HepG2 (cell line): ENCODE measurements around the gene APH1B. TPM values are rescaled to one million over a fixed set of nuclear protein-coding genes. Genes with fewer than 3 reads are reported as not detected.

Experiments used
- DMTF1 ChIP-seq: sonication (generic); formaldehyde crosslinking; IDR thresholded peaks from 2 replicates; pipeline ENCODE4 v1.4.0; 2020; ENCODE audit warnings: mild to moderate bottlenecking, missing genetic modification reagents
- NFE2L1 ChIP-seq: sonication (generic); formaldehyde crosslinking; IDR thresholded peaks from 2 replicates; pipeline ENCODE4 v1.4.0; 2020; ENCODE audit warnings: missing genetic modification reagents, mild to moderate bottlenecking, borderline replicate concordance
- NFYC ChIP-seq: IDR thresholded peaks from 2 replicates; pipeline ENCODE4 v1.6.1; 2016; ENCODE audit warnings: missing genetic modification reagents, missing compliant biosample characterization
- PAX8 ChIP-seq: sonication (generic); formaldehyde crosslinking; IDR thresholded peaks from 2 replicates; pipeline ENCODE4 v1.8.0; 2022; ENCODE audit warnings: mild to moderate bottlenecking, missing genetic modification reagents, borderline replicate concordance
- PHF20 ChIP-seq: sonication (generic); formaldehyde crosslinking; IDR thresholded peaks from 2 replicates; pipeline ENCODE4 v1.5.0; 2020; ENCODE audit warnings: mild to moderate bottlenecking, missing genetic modification reagents
- SCMH1 ChIP-seq: sonication (generic); formaldehyde crosslinking; IDR thresholded peaks from 2 replicates; pipeline ENCODE4 v1.9.0; 2021; ENCODE audit warnings: missing genetic modification reagents, mild to moderate bottlenecking, borderline replicate concordance
- SSRP1 ChIP-seq: IDR thresholded peaks from 2 replicates; pipeline ENCODE4 v1.6.1; 2016; ENCODE audit warnings: control low read depth
- TFDP1 ChIP-seq: IDR thresholded peaks from 2 replicates; pipeline ENCODE4 v1.6.1; 2016; ENCODE audit warnings: missing compliant biosample characterization, missing genetic modification reagents, borderline replicate concordance
- ZBTB14 ChIP-seq: sonication (generic); formaldehyde crosslinking; IDR thresholded peaks from 2 replicates; pipeline ENCODE4 v1.4.0; 2020; ENCODE audit warnings: missing genetic modification reagents
- ZBTB3 ChIP-seq: sonication (generic); formaldehyde crosslinking; IDR thresholded peaks from 2 replicates; pipeline ENCODE4 v1.4.0; 2020; ENCODE audit warnings: low read depth, mild to moderate bottlenecking, moderate library complexity, missing genetic modification reagents, borderline replicate concordance
- ZFP1 ChIP-seq: IDR thresholded peaks from 2 replicates; pipeline ENCODE4 v1.6.1; 2016
- ZNF343 ChIP-seq: sonication (generic); formaldehyde crosslinking; IDR thresholded peaks from 2 replicates; pipeline ENCODE4 v1.4.0; 2020; ENCODE audit warnings: mild to moderate bottlenecking, missing genetic modification reagents
- ZNF577 ChIP-seq: sonication (generic); formaldehyde crosslinking; IDR thresholded peaks from 2 replicates; pipeline ENCODE4 v1.4.0; 2020; ENCODE audit warnings: mild to moderate bottlenecking, low read depth, missing genetic modification reagents, borderline replicate concordance
- ZNF607 ChIP-seq: sonication (generic); formaldehyde crosslinking; IDR thresholded peaks from 2 replicates; pipeline ENCODE4 v1.5.1; 2020; ENCODE audit warnings: missing genetic modification reagents, mild to moderate bottlenecking, borderline replicate concordance
- ZNF616 ChIP-seq: sonication (generic); formaldehyde crosslinking; IDR thresholded peaks from 2 replicates; pipeline ENCODE4 v1.5.0; 2020; ENCODE audit warnings: low read depth, mild to moderate bottlenecking, missing genetic modification reagents
- ZZZ3 ChIP-seq: sonication (generic); formaldehyde crosslinking; IDR thresholded peaks from 2 replicates; pipeline ENCODE4 v1.4.0; 2020; ENCODE audit warnings: missing genetic modification reagents, mild to moderate bottlenecking, borderline replicate concordance
- polyA plus RNA-seq, 8 experiments: library from polyadenylated mRNA; depleted of rRNA in 3 of 8; stranded (reverse) in 7 of 8; unstranded in 1 of 8; fragments of >200 nt; fragmentation: Illumina TruSeq in 4 of 8; extraction: Trizol in 4 of 8; gene quantifications; 2 replicates each; pipeline versions ENCODE4 v1.2.1 to v1.2.3, GENCODE V29; 2011 to 2016; ENCODE audit warnings: low read depth in 4 of 8, missing spikeins in 1 of 8, mixed read lengths in 1 of 8; ENCODE audit not compliant: insufficient read depth in 1 of 8
- total RNA-seq, 5 experiments: library from RNA; depleted of rRNA; stranded (reverse); fragments of >200 nt; fragmentation: Illumina TruSeq; extraction: Trizol; gene quantifications; 2 replicates each; pipeline ENCODE4 v1.2.3, GENCODE V29; 2016; ENCODE audit warnings: low read depth in 1 of 5

APH1B gene
- total and polyA plus RNA-seq, 2 of the 13 experiments (the other 11 are each of a cell fraction or from before 2014, with no cell fraction given), result 0.45 to 1.00 TPM

- TF ChIP-seq ZNF343 (no peak), NFE2L1 (CRISPR knock-in tag) (no peak), ZNF616 (CRISPR knock-in tag) (no peak), ZBTB14 (CRISPR knock-in tag) (no peak), DMTF1 (CRISPR knock-in tag) (no peak), ZZZ3 (CRISPR knock-in tag) (no peak), ZNF607 (CRISPR knock-in tag) (no peak), SCMH1 (no peak), TFDP1 (no peak), ZNF577 (CRISPR knock-in tag) (no peak), SSRP1 (CRISPR knock-in tag) (no peak), NFYC (CRISPR knock-in tag) (no peak), ZBTB3 (CRISPR knock-in tag) (no peak), PHF20 (CRISPR knock-in tag) (no peak), PAX8 (CRISPR knock-in tag) (no peak), ZFP1 (CRISPR knock-in tag) (no peak)
Measured at GRCh38 chr15:63335543-63336240, 58.3 kb downstream of the APH1B start (continued).
